HepG2 (cell line): Measurements from ENCODE around the gene SLC16A9.

ENCODE experiments used
- CHD2 ChIP-seq: IDR thresholded peaks from 2 replicates; pipeline ENCODE4 v1.6.1; 2011; ENCODE audit warnings: low read depth, low read length, improper control_type of control experiment
- EHMT2 ChIP-seq: fragments of 200-600 bp; sonication (generic); IDR thresholded peaks from 2 replicates; pipeline ENCODE4 v1.7.0; 2017; ENCODE audit warnings: antibody characterized with exemption, low read depth, low read length, borderline replicate concordance
- FOXK2 ChIP-seq: fragments of 450-650 bp; IDR thresholded peaks from 2 replicates; pipeline ENCODE4 v1.6.1; 2016
- PHF21A ChIP-seq: sonication (generic); formaldehyde crosslinking; IDR thresholded peaks from 2 replicates; pipeline ENCODE4 v1.5.0; 2020; ENCODE audit warnings: mild to moderate bottlenecking, missing genetic modification reagents
- PRPF4 ChIP-seq: fragments of 200-400 bp; formaldehyde crosslinking; IDR thresholded peaks from 2 replicates; pipeline ENCODE4 v1.6.1; 2016; ENCODE audit warnings: low read length, low read depth; ENCODE audit not compliant: poor library complexity, severe bottlenecking
- SNAI1 ChIP-seq: sonication (generic); formaldehyde crosslinking; IDR thresholded peaks from 2 replicates; pipeline ENCODE4 v1.5.0; 2020; ENCODE audit warnings: mild to moderate bottlenecking, missing genetic modification reagents, borderline replicate concordance
- ZBTB33 ChIP-seq: sonication (generic); formaldehyde crosslinking; IDR thresholded peaks from 2 replicates; pipeline ENCODE4 v1.4.0; 2020; ENCODE audit warnings: missing genetic modification reagents
- ZZZ3 ChIP-seq: sonication (generic); formaldehyde crosslinking; IDR thresholded peaks from 2 replicates; pipeline ENCODE4 v1.4.0; 2020; ENCODE audit warnings: missing genetic modification reagents, mild to moderate bottlenecking, borderline replicate concordance
- TF ChIP-seq, protein P1 (sequence below): IDR thresholded peaks from 2 replicates; pipeline ENCODE4 v1.6.1; 2016
- TF ChIP-seq, protein P2 (sequence below): sonication (generic); formaldehyde crosslinking; IDR thresholded peaks from 2 replicates; pipeline ENCODE4 v1.9.0; 2022; ENCODE audit warnings: low read depth, missing genetic modification reagents
- TF ChIP-seq, protein P3 (sequence below): sonication (generic); formaldehyde crosslinking; IDR thresholded peaks from 2 replicates; pipeline ENCODE4 v1.5.0; 2020; ENCODE audit warnings: missing genetic modification reagents

GRCh38 chr10:59753267-59753666, 43.6 kb upstream of the SLC16A9 start, which contains the start of gene MRLN:
- TF ChIP-seq FOXK2 (no peak), EHMT2 (no peak), ZZZ3 (CRISPR knock-in tag) (no peak), PRPF4 (no peak), ZBTB33 (CRISPR knock-in tag) (no peak), CHD2 (no peak), PHF21A (CRISPR knock-in tag) (no peak), SNAI1 (CRISPR knock-in tag) (no peak)
- TF ChIP-seq, protein P1, sequence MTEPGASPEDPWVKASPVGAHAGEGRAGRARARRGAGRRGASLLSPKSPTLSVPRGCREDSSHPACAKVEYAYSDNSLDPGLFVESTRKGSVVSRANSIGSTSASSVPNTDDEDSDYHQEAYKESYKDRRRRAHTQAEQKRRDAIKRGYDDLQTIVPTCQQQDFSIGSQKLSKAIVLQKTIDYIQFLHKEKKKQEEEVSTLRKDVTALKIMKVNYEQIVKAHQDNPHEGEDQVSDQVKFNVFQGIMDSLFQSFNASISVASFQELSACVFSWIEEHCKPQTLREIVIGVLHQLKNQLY (CRISPR knock-in tag): no peak
- TF ChIP-seq, protein P2, sequence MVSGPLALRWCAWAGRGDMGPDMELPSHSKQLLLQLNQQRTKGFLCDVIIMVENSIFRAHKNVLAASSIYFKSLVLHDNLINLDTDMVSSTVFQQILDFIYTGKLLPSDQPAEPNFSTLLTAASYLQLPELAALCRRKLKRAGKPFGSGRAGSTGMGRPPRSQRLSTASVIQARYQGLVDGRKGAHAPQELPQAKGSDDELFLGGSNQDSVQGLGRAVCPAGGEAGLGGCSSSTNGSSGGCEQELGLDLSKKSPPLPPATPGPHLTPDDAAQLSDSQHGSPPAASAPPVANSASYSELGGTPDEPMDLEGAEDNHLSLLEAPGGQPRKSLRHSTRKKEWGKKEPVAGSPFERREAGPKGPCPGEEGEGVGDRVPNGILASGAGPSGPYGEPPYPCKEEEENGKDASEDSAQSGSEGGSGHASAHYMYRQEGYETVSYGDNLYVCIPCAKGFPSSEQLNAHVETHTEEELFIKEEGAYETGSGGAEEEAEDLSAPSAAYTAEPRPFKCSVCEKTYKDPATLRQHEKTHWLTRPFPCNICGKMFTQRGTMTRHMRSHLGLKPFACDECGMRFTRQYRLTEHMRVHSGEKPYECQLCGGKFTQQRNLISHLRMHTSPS (CRISPR knock-in tag): no peak
- TF ChIP-seq, protein P3, sequence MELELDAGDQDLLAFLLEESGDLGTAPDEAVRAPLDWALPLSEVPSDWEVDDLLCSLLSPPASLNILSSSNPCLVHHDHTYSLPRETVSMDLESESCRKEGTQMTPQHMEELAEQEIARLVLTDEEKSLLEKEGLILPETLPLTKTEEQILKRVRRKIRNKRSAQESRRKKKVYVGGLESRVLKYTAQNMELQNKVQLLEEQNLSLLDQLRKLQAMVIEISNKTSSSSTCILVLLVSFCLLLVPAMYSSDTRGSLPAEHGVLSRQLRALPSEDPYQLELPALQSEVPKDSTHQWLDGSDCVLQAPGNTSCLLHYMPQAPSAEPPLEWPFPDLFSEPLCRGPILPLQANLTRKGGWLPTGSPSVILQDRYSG (CRISPR knock-in tag): no peak
